ENCODE data around the gene ERCC6L2. TPM values are rescaled to one million over a fixed set of nuclear protein-coding genes. Genes with fewer than 3 reads are reported as not detected.

Gene ERCC6L2
- total RNA-seq, 4 donors from 2014 or later, result 82.0 to 128 (median 108) TPM

DNA sequence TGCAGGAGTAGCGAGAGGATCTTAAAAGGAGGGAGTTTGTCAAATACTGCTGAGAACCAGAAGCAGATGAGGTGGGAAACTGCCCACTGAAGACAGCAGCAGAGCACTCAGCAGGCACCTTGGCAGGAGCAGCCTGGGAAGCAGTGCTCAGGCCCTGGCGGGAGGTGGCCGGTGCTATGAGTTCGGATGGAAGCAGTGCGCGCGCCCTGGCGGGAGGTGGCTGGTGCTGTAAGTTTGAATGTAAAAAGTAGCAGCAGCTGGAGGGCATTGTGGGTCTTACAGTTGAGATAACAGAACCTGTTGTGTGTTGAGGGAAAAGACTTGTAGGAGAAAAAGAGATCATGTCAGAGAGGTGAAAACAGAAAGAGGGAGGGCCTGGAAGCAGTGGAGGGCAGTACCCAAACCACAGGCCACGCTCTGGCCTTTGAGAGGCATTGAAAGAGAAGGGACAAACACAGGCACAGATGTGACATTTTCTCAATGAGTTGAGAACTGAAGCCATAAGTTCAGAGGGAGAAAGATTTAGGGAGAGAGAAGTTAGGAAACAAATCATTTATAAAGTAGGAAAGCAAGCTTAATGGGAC lies 130.9 kb downstream of the ERCC6L2 start:
- H3K36me3 ChIP-seq, result peaks cover 0 to 77% (median 0%) of the 10 kb centered on the region in 3 donors

GRCh38 chr9:96006961-96007360 lies 131.5 kb downstream of the ERCC6L2 start:
- peaks cover 0 to 6% (median 0%) of the 10 kb centered on the region in 4 donors for H3K9me3 ChIP-seq
- H3K27me3 ChIP-seq, result no peaks in the 10 kb centered on the region
- peaks cover 0 to 9% (median 3%) of the 10 kb centered on the region in 4 donors for H3K4me1 ChIP-seq
- H3K36me3 ChIP-seq, result peaks cover 0 to 75% (median 0%) of the 10 kb centered on the region in 3 donors
- no peak overlapping the region for H3K4me3 ChIP-seq
- H3K27ac ChIP-seq, result no peak overlapping the region
- DNase-seq (ENCODE audit: low spot score in 2 of 2), result no peak
- TF ChIP-seq POLR2A (IDR thresholded peaks at IDR 0.05) (no peak), EP300 (IDR thresholded peaks at IDR 0.05) (no peak)
- TF ChIP-seq, protein P1, sequence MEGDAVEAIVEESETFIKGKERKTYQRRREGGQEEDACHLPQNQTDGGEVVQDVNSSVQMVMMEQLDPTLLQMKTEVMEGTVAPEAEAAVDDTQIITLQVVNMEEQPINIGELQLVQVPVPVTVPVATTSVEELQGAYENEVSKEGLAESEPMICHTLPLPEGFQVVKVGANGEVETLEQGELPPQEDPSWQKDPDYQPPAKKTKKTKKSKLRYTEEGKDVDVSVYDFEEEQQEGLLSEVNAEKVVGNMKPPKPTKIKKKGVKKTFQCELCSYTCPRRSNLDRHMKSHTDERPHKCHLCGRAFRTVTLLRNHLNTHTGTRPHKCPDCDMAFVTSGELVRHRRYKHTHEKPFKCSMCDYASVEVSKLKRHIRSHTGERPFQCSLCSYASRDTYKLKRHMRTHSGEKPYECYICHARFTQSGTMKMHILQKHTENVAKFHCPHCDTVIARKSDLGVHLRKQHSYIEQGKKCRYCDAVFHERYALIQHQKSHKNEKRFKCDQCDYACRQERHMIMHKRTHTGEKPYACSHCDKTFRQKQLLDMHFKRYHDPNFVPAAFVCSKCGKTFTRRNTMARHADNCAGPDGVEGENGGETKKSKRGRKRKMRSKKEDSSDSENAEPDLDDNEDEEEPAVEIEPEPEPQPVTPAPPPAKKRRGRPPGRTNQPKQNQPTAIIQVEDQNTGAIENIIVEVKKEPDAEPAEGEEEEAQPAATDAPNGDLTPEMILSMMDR (IDR thresholded peaks at IDR 0.05), result no peak

More for the DNA sequence above, 130.9 kb downstream of the ERCC6L2 start:
- 91 to 94% methylated on average over 9 of the region's 9 CpGs for WGBS, 2 donors
- TF ChIP-seq EP300 (IDR thresholded peaks at IDR 0.05) (no peak), POLR2A (IDR thresholded peaks at IDR 0.05) (no peak)
- TF ChIP-seq, protein P1 (IDR thresholded peaks at IDR 0.05), result no peak
- Histone ChIP-seq H3K4me3 (no peak overlapping the region), H3K4me1 (peaks cover 0 to 9% (median 3%) of the 10 kb centered on the region in 4 donors), H3K27me3 (no peaks in the 10 kb centered on the region), H3K9me3 (peaks cover 0 to 12% (median 0%) of the 10 kb centered on the region in 4 donors), H3K27ac (no peak overlapping the region)
- no peak for DNase-seq (ENCODE audit: low spot score in 2 of 2)

DNA sequence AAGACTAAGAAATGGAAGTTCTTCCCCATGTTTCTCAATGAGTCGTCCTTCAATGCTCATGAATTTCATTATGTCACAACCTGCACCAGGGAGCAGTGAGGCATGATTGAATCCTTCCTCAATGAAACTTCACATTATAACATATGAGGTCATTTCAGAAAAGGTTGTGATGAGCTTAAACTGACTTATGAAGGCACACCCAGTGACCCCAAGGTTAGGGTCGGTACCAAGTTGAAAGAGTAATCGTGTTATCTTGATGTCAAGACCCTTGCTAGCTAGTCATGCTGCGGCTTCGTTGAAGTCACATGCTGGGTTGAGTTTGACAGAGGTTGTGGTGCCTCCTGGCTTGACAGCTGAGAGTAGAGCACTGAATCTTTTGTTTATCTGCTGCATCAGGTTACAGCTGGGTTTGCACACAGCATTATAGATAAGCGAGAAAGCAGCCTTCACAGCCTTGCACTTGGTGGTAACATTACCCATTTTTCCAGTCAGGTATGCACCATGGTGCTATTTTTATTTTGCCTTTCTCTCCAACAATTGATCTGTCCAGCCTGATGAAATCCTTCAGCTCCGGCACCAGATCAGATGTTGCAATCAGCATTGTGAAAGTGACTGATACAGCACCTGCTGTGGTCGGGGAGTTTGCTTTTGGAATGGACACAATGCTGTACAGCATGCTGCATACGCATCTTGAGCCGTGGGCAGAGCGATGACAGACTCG lies 133.2 kb downstream of the ERCC6L2 start:
- H3K27ac ChIP-seq, result no peak overlapping the region
- peaks cover 0 to 9% (median 3%) of the 10 kb centered on the region in 4 donors for H3K4me1 ChIP-seq
- DNase-seq (ENCODE audit: low spot score in 2 of 2), result no peak
- H3K4me3 ChIP-seq, result no peak overlapping the region
- no peaks in the 10 kb centered on the region for H3K9me3 ChIP-seq
- 81 to 89% methylated on average over 12 of the region's 12 CpGs for WGBS, 2 donors
- H3K36me3 ChIP-seq, result peaks cover 0 to 78% (median 0%) of the 10 kb centered on the region in 3 donors
- TF ChIP-seq, protein P1 (IDR thresholded peaks at IDR 0.05), result no peak
- no peaks in the 10 kb centered on the region for H3K27me3 ChIP-seq

DNA sequence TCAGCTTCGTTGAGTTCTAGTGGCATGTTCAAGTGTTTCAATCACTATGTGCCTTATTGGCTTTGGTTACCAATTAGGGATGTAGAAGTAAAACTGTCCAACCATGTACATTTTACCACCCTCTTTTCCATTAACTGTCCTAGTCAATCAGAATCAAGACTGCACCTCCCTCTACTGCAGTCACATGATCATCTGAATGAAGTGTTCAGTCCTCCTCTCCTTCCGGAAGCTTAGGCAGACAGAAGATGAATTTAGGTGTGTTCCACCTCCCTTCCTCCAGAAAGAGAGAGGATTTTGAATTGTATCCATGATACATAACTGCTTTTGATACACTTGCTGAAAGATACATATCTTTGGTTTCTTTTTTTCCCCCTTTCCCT lies 133.7 kb downstream of the ERCC6L2 start:
- WGBS, 2 donors, result 76 to 84% methylated on average over 2 of the region's 2 CpGs
- no peaks in the 10 kb centered on the region for H3K9me3 ChIP-seq
- no peak for TF ChIP-seq POLR2A (IDR thresholded peaks at IDR 0.05)
- TF ChIP-seq, protein P1 (IDR thresholded peaks at IDR 0.05), result no peak
- H3K4me3 ChIP-seq, result no peak overlapping the region
- H3K27me3 ChIP-seq, result no peaks in the 10 kb centered on the region
- H3K4me1 ChIP-seq, result peaks cover 0 to 9% (median 3%) of the 10 kb centered on the region in 4 donors
- no peak for DNase-seq (ENCODE audit: low spot score in 2 of 2)
- peaks cover 0 to 82% (median 0%) of the 10 kb centered on the region in 3 donors for H3K36me3 ChIP-seq
- H3K27ac ChIP-seq, result no peak overlapping the region

Data from tibial nerve (tissue), 4 donors.